GM04504 (cell line): ENCODE measurements around the gene PER2.

Experiments
- DNase-seq: peaks from one replicate; pipeline ENCODE4 v3.0.0-alpha.2; 2012; ENCODE audit warnings: low read depth

Gene PER2

DNA sequence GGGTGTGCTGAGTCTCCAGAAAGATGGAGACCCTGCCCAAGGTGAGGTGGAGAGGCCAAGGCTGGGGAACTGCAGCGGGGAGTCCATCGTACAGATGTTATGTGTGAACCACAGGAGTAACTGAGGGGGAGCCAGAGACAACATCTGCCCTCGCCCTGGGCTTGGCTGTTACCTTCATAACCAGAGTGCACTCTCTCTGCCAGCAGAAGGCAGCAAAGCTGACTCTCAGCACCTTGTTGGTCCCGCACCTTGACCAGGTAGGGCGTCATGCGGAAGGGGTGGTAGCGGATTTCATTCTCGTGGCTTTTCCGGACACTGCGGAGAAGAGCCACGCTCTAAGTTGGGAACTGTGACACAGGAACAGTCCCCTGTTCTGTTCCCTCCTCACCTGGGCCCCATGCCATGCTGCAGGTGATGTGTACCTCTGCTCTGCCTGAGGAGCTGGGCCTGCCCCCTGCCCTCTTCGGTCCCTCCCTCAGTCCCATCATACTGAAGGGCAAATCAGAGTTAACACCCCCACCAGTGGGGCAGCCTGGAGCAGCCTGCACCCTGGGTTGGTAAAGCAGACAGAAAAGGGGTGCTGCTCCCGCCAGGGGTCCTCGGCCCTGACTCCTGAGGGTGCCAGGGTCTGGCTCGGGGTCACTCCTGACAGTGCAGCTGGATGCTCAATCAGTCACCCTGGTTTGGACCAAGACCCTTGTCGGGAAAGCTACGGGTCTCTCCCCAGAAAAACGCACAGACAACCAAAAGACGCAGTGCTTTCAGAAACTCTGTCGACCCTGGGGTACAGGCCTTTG lies 20.3 kb downstream of the PER2 start:
- no peak for DNase-seq

DNA sequence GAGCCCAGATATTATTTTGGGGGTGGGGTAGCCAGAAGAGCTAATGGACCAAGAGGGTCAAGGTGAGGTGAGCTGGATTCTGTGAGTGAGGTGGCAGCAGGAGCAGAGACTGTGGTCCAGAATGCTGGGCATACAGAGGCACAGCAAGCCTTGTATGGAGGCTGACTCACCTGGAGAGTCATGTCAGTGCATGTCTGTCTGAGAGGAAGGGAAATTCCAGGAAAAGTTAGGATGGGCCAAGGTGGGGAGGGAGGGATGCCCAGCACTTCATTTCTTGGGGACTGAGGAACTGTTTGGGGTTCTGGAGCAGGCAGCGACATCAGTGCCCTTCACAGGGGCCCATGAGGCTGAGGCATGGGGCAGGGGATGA lies 21.1 kb downstream of the PER2 start:
- no peak for DNase-seq

DNA sequence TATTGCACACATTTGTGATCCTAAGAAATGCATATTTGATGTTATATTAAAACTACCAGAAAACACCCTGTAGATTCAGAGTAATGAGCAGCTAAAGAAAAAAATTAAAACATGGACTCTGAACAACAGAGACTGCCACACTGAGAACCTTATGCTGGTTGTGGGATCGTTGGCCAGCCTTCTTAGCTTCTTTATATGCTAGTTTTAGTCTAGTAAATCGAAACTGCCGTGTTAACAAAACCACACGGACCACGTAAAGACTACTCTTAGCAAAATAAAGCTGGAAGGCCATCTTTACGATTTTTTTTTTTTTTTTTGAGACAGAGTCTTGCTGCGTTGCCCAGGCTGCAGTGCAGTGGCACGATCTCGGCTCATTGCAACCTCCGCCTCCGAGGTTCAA lies 22.8 kb downstream of the PER2 start:
- DNase-seq: no peak

- DNase-seq: no peak
These were observed 24.3 kb downstream of the PER2 start for GRCh38 chr2:238264072-238264460.

DNA sequence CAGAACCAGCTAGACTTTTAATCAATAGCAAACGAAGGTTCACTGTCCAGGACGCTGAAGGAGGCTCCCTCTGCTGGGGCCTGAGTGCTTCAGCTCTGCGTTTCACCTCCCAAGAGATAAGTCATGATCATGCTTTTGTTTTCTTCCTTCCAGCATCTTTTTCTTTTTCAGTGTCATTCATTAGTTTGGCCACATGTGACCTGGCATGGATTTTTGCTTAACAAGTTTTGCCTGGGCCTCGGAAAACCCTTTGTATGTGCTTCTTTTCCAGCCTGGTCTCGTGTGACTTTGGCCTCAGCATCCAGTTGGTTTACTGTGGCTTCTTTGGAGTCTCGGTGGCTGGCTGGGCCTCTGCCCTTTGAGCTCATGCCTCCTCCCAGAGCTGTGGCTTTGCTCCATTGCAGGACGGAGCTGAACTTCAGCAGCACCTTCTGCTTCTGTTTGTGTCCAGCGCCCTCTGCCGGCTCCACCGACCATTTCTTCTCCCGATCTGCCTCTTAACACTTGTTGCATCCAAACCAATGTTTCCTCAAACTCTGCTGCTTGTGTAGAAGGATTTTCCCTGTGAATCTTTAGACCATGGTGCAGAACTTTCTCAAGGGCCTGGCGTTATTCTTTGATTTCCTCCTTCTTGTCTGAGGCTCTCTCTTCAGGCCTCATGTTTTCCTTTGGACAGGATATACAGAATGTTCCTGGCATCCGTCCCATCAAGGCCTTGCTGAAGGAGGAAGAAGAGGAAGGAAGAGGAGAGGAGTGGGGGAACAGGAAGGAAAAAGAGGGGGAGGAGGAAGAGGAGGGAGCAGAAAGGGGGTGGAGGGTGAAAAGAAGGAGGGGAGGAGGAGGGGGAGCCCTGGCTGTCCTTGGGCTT lies 25.0 kb downstream of the PER2 start:
- peak; percentile 82 for DNase-seq

GRCh38 chr2:238262496-238263122 lies 25.8 kb downstream of the PER2 start:
- DNase-seq: no peak

- DNase-seq: no peak
These were observed 26.6 kb downstream of the PER2 start for GRCh38 chr2:238261718-238262375.

- no peak for DNase-seq
These were observed 27.5 kb downstream of the PER2 start for GRCh38 chr2:238260883-238261282.

DNA sequence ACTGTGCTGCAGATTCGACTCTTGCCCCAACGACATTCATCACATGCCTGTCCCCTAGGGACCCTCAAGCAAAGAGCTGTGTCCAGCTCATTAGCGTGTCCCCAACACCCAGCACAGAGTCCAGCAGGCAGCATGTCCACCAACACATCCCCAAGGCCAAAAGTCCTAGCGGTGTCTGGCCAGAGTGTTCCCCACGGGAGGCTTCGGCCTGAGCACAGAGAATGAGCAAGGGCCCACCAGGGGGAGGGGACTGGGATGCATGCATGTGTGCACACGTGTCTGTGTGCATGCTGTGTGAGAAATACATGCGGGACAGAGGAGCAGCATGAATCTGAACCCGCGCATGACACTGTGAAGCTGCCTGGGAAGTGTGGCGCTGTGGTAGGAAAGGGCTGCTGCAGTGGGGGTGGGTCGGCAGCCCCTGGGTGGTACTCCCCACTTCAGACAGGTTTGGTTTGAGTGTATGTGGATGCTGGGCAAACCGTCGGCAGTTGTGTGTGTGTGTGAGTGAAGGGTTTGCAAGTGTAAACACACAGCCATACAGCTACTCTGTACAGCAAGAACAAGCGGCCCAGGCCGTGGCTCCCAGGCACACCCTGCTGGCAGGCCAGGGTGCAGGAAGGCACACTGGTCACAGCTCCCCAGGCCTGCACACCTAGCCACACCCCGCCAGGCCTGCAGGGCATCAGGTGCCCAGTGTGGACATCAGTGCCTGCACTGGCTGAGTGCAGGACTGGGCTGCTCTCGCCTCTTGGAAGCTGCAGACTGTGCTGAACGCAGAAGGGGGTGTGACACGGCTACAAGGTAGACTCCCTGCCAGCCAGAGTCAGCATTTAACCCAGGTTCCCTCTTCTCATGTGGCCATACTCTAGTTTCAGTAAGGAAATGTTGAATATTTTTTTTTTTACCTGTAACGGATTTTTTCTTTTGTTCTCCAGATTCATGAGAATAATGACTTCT lies 29.1 kb downstream of the PER2 start:
- DNase-seq: no peak

DNA sequence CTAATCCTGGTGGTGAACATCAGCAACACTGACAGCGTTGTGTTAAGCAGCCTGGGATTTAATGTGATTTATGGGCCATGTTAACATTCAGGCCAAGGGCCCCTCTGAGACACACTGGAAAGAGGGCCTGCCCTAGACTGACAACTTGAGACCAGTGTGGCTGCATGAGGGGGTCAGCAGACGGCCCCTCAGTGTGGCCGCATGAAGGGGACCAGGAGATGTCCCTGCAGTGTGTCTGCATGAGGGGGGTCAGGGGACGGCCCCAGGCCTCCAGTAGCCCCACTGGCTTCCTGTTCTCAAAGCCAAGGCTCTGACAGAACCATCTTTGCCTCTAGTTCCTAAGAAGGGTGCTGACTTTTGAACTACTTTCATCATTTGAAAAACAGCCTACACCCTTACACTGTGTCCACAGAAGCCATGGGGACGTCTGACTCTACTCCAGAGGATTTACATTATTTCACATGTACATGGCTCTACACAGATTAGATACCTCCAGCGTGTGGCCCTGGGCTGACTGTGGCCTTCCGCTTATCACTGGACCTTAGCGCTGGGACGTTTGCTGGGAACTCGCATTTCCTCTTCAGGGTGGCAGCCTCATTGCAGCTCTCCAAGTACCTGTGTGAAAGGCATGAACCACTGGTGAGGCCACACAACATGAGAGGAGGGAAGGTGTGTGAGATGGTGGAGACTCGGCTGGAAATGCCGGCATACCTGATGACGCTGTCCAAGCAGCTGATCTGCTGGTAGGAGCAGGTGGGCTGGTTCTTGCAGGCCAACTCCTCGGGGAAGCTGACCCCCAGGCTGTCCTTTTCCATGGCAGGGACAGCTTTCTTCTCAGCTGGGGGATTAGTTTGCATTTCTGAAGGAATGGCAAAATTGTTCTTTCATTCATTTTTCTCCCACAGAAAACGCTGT lies 30.4 kb downstream of the PER2 start:
- DNase-seq: no peak

DNA sequence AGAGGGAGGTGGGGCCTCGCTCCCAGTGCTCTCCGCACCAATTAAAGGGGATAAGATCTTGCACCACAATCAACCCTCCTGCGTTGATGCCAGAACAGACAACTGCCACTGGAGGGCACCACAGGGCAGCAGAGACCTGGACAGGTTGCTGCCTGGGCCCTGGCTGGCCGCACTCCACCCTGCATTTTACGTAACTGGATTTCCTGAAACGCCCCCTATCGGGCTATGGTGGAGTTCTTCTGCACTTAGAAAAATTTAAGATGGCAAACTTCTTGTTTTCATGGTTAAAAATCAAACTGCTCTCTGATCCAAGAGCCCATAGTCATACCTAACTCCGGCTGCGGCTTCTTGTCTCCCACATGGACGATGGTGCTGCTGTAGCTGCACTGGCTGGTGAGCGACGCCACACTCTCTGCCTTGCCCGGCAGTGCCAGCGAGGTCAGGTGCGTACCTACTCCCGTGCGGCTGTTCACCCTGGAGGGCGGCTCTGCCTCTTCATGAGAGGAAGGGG lies 31.8 kb downstream of the PER2 start:
- DNase-seq: peak; percentile 39

DNA sequence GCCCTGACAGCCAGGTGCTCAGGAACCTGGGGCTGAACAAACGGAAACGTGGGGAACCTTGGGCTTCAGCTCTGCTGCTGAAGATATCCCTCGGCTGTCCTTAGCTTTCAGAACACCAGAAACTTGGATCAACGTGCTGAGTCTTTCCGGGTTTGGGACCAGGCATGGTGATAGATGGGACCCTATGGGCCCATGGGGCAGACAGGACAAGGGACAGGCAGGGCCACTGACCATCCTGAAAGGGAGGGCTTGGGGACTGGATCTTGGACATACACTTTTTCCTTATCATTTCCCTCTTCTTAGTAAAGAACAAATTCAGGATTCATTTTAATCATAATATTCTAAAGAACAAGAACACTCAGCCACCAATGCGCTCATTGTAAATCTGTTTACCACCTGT lies 32.3 kb downstream of the PER2 start:
- DNase-seq: no peak

- no peak for DNase-seq
These were observed 32.8 kb downstream of the PER2 start for GRCh38 chr2:238255636-238256035.

- no peak for DNase-seq
These were observed 33.3 kb downstream of the PER2 start for GRCh38 chr2:238255151-238255551.

GRCh38 chr2:238254095-238254723 lies 34.2 kb downstream of the PER2 start:
- no peak for DNase-seq

- DNase-seq: no peak
These were observed 35.4 kb downstream of the PER2 start for GRCh38 chr2:238252766-238253630.

DNA sequence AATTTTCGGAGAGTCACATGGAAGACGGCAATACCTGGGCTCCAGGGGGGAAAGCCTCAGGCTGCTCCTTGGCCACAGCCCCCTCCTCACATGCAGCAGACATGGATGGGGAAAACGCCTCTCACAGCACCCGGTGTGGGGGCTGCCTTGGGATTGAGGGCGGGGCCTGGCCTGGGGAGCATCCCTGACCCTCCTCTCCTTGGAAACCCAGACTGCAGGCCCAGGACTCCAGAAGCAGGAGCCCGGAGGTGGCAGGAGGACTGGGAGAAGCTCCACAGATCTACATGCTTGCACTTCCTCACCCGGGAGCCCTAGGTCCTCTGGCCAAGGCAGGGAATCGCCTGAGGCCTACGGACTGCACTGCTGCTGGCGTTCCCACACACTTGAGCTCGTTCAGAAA lies 36.4 kb downstream of the PER2 start:
- DNase-seq: no peak

DNA sequence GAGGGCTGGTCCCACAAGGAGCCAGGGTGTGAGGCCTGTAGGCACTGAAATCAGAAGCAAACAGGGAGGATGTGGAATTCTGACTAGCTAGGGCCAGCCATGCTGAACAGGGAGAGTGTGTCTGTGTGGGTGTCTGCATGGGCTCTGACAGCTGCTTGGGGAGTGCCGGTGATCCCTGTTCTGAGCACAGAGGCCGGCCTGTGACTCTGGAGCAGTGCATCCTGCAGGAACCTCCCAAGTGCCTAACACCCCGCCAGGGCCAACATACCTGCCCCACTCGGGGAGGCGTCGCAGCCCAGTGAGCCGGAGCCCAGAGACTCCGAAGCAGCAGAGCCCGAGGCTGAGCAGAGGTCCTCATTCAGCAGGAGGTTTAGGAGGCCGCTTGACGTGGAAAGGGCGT lies 37.1 kb downstream of the PER2 start:
- DNase-seq: no peak
